GM18499 (cell line): ENCODE measurements around the gene ZCCHC7.

Experiments used
- ATAC-seq: cut with Tn5 transposase; IDR thresholded peaks from one replicate; pipeline ENCODE4 v1.9.1; 2021; ENCODE audit warnings: moderate number of reproducible peaks; ENCODE audit not compliant: insufficient read depth, unreplicated experiment

The ZCCHC7 gene

GRCh38 chr9:37364751-37365360 is 244.5 kb downstream of the ZCCHC7 start:
- ATAC-seq: no peak

DNA sequence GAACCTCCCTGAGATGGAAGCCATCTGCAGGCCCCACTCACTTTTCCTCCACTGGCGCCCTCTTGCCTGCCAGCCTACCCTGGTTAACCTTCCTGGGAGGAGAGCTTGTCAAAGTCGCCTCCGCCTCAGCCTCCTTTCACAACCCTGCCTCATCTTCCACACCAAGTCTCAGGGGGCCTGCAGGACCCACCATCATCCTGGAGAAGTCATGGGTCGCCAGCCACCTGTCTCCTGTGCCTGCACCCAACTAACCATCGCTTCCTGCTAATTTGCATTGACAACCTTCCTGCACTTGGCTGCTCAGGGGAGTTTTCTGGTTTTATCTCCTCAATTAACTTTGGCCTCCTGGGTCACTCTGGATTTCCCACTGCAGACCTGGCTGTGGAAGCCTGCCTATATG is 249.3 kb downstream of the ZCCHC7 start:
- no peak for ATAC-seq

- ATAC-seq: no peak
Measured at GRCh38 chr9:37370282-37370681, 249.9 kb downstream of the ZCCHC7 start.

GRCh38 chr9:37370968-37371563 is 250.7 kb downstream of the ZCCHC7 start:
- ATAC-seq: peak; percentile 56

DNA sequence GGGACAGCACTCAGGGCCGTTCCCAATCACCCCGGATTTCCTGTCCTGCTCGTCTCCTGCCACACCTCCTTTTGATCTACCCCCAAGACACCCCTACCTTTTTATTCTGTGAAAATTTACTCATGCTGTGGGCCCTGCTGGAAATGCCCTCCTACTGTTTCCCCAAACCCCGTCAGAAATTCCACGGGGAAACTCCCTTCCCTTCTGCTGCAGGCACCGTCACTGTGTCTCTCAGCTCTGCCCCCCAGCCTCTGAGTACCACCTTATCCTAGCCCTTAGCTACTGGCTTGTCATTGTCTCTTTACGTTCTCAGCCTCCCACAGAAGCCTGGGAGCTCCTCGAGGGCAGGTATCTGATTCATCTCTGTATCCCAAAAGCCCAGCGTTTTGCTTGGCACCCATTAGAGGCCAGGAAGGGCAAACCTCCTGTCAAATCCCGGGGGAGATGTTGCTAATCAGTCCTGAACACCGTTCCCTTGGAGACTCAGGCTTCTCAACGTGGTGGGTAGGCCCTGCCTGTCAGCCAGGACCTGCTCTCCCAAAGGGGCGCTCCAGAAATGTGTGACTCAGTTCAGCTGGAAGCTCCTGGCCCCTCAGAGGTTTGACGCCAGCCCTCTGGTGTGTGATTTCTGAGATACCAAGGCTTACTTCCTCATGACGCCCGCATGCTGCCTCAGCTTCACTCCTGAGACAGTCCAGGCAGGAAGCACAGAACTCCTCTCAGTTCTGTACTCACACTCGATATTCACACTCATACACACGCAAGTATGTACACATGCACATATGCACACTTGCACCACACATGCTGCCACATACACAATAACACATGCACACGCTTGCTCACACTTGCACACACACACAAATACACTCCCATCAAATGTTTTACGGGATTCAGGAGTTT is 251.4 kb downstream of the ZCCHC7 start:
- ATAC-seq: no peak

GRCh38 chr9:37372839-37373238 is 252.5 kb downstream of the ZCCHC7 start:
- ATAC-seq: no peak

DNA sequence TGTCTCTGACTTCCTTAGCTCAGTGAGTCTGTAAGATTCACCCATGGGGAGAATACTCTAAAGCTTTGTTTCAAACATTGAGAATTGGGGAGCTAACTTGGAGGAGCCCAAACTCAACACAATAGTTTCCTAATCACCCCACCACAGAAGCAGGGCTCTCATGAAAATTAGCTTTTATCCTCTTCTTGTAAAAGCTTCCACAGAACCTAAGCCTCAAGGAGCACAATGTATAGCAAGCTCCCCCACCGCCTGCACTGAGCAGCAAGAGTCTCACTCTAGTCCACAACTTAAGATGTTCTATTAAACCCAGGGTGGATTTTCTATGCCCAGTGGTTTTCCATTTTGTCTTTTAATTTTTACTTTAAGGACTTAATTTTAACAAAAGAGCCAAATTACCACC is 253.2 kb downstream of the ZCCHC7 start:
- ATAC-seq: no peak

- ATAC-seq: no peak
Measured at GRCh38 chr9:37374892-37375291, 254.5 kb downstream of the ZCCHC7 start.

- ATAC-seq: no peak
Measured at GRCh38 chr9:37377688-37378612, 257.6 kb downstream of the ZCCHC7 start.

- no peak for ATAC-seq
Measured at GRCh38 chr9:37378613-37379004, 258.2 kb downstream of the ZCCHC7 start.

- ATAC-seq: no peak
Measured at GRCh38 chr9:37379835-37380234, 259.5 kb downstream of the ZCCHC7 start.

GRCh38 chr9:37380570-37380969 is 260.2 kb downstream of the ZCCHC7 start:
- no peak for ATAC-seq

DNA sequence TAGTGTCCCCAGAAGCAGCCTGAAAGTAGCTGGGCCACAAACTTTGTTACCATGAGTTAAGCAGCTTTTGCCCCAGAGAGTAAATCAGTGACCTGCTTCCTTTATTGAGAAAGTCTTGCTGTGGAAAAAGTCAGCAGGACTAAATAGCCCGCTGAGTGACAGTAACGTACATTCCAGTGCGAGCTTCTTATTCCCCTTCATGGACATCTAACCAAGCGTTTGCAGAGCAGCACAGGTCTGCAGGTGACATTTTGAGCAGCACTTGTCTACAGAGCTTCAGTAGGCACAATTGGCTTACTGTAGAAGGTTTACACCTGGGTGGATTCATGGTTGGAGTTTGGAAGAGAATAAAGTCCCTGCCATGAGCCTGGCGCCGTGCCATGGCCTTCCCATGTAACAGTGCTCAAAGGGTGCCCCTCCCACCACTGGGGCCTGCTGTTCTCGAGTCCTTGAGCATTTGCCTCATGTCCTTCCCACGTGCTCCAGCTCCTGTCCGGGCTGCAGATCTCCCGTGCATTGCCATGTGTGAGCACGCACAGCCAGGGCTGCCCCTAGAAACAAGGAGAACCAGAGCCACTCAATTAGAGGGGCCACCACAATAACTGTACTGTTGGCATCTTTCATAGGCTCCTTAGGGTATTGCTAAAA is 260.8 kb downstream of the ZCCHC7 start:
- no peak for ATAC-seq

DNA sequence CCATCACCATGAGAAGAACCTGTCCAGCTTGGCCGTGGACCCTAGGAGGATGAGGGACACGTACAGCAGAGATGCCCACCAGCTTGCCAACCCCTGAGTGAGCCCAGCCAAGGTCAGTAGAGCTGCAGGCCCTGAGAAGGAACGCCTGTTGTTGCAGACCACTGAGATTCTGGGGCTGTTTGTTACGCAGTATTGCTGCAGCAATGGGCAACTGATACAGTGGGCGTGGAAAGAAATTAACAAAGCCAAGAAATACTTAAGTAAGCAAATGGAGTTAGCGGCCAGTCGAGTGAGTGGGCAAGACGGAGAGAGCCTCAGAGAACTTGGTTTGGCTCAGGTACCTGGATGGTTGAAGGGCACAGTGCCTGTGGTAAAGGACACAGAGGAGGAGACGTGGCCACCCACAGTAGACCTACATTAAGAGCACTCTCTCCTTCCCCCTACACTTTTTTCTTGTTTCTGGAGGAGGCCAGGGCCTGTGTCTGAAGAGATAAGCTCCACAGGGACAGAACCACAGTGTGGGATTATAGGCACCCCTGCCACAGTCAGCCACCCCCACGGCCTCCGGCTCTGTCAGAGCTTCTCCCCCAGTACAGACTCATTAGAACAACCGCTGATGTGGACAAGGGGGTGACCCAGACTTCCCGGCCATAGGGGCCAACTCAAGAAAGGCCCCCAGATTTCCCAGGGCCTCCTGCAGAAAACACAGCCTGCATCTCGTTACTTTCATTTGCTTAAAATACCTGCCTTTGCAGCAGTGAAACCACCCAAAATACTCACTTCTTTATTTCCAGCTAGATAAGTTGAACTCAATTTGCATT is 262.0 kb downstream of the ZCCHC7 start:
- no peak for ATAC-seq

GRCh38 chr9:37382982-37383357 is 262.6 kb downstream of the ZCCHC7 start:
- ATAC-seq: no peak

DNA sequence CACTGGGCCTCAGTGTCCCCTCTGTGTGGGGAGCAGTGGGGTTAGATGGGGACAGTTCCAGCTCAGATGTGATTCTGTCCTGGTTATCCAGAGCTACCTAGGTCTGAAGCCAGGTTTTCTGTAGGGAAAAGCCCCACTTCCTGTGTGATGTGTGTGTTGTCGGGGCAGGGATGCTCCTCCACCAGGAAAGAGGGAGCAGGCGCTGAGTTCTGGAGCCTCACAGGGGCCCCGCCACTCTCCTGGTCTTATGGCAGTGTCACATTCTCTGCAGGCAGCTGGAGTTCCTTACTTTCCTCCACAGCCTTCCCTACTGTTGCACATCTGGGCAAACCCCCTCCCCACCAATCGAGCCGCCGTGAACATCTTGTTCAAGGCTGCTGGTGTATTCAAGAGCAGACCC is 263.0 kb downstream of the ZCCHC7 start:
- ATAC-seq: no peak

GRCh38 chr9:37383876-37384746 is 263.7 kb downstream of the ZCCHC7 start:
- ATAC-seq: no peak

- no peak for ATAC-seq
Measured at GRCh38 chr9:37385286-37385685, 264.9 kb downstream of the ZCCHC7 start.
